Caco-2 (cell line): Measurements from ENCODE around the gene SH3TC2. TPM values are rescaled to one million over a fixed set of nuclear protein-coding genes. Genes with fewer than 3 reads are reported as not detected.

Source experiments
- BruUV-seq: library from RNA; stranded (reverse); fragments of 400-500 nt; replicated peaks from 2 replicates; lab custom pipeline; 2021; lab: Mats Ljungman, UMichigan
- CTCF ChIA-PET: fragments of 300-600 bp; sonication (Branson Sonifier 250); formaldehyde crosslinking; loops from one replicate; lab custom pipeline; 2022; ENCODE audit warnings: antibody characterized with exemption; lab: Charles Lee
- POLR2A ChIA-PET: fragments of 300-600 bp; sonication (Branson Sonifier 250); formaldehyde crosslinking; loops from one replicate; lab custom pipeline; 2022; ENCODE audit warnings: antibody characterized with exemption; lab: Charles Lee
- DNase-seq, 2 experiments: peaks; one replicate each; pipeline versions ENCODE4 v3.0.0 to v3.0.0-alpha.2; 2020 to 2022
- H3K27me3 ChIP-seq: replicated peaks from 2 replicates; pipeline ENCODE4 v1.6.0; 2011; ENCODE audit warnings: low read length; ENCODE audit not compliant: control insufficient read depth, insufficient read depth
- H3K36me3 ChIP-seq: 2 replicates; pipeline ENCODE4 v1.5.1; 2011; ENCODE audit warnings: low read length; ENCODE audit not compliant: control insufficient read depth, insufficient read depth
- H3K4me1 ChIP-seq: fragments of 250-450 bp; sonication (Bioruptor Pico); 2 replicates; pipeline ENCODE4 v1.5.1; 2020; ENCODE audit warnings: mild to moderate bottlenecking
- H3K4me3 ChIP-seq: 2 replicates; pipeline ENCODE4 v1.5.1; 2011; ENCODE audit warnings: low read depth, mild to moderate bottlenecking, control low read depth, low read length
- H3K9me3 ChIP-seq: fragments of 250-450 bp; sonication (Bioruptor Pico); 2 replicates; pipeline ENCODE4 v1.5.1; 2020; ENCODE audit warnings: mild to moderate bottlenecking, moderate library complexity
- H3K27ac Mint-ChIP-seq: one replicate; pipeline ENCODE4 v1.8.0; 2022; ENCODE audit warnings: mixed read lengths; ENCODE audit not compliant: unreplicated experiment
- H3K27me3 Mint-ChIP-seq: one replicate; pipeline ENCODE4 v1.8.0; 2022; ENCODE audit warnings: mixed read lengths; ENCODE audit not compliant: insufficient read depth, unreplicated experiment
- H3K36me3 Mint-ChIP-seq: one replicate; pipeline ENCODE4 v1.8.0; 2022; ENCODE audit warnings: mild to moderate bottlenecking, mixed read lengths; ENCODE audit not compliant: insufficient read depth, unreplicated experiment
- H3K4me1 Mint-ChIP-seq: one replicate; pipeline ENCODE4 v1.8.0; 2022; ENCODE audit warnings: low read depth, mixed read lengths; ENCODE audit not compliant: unreplicated experiment
- H3K4me3 Mint-ChIP-seq: one replicate; pipeline ENCODE4 v1.8.0; 2022; ENCODE audit warnings: mild to moderate bottlenecking, moderate library complexity, mixed read lengths; ENCODE audit not compliant: unreplicated experiment
- H3K9me3 Mint-ChIP-seq: one replicate; pipeline ENCODE4 v1.8.0; 2022; ENCODE audit warnings: mixed read lengths; ENCODE audit not compliant: unreplicated experiment
- CTCF ChIP-seq, 2 experiments: fragments of 200-600 bp in 1 of 2; IDR thresholded peaks; 1 replicate in 1 of 2; 2 replicates in 1 of 2; pipeline versions ENCODE4 v1.5.1 to v1.8.0; 2011 to 2022; ENCODE audit warnings: antibody characterized with exemption in 1 of 2, control low read depth in 1 of 2, inconsistent platforms in 1 of 2, low read depth in 1 of 2, low read length in 1 of 2, mild to moderate bottlenecking in 1 of 2, moderate library complexity in 1 of 2; ENCODE audit not compliant: insufficient read depth in 1 of 2, severe bottlenecking in 1 of 2, unreplicated experiment in 1 of 2
- intact Hi-C: fragments of 100-400 bp; cut with micrococcal nuclease; formaldehyde crosslinking; loops from one replicate; pipeline ENCODE4 v1.10.0; 2022; ENCODE audit not compliant: unreplicated experiment
- total RNA-seq: library from RNA; stranded (reverse); gene quantifications from 2 replicates; pipeline ENCODE4 v1.2.3, GENCODE V29; 2022

The SH3TC2 gene
- total RNA-seq, 1 experiment from 2014 or later = 5.8 TPM

GRCh38 chr5:148966938-148967337 lies 95.9 kb downstream of the SH3TC2 start:
- no peak overlapping the region for H3K4me3 ChIP-seq
- no peaks in the 10 kb centered on the region for H3K36me3 ChIP-seq
- Mint-ChIP-seq H3K27ac (no peak overlapping the region), H3K4me3 (no peak overlapping the region), H3K27me3 (peaks cover 5% of the 10 kb centered on the region), H3K36me3 (no peaks in the 10 kb centered on the region), H3K4me1 (no peaks in the 10 kb centered on the region), H3K9me3 (no peaks in the 10 kb centered on the region)
- BruUV-seq = no TSS peak
- no peaks in the 10 kb centered on the region for H3K9me3 ChIP-seq
- H3K4me1 ChIP-seq = no peaks in the 10 kb centered on the region
- ChIA-PET CTCF (interaction anchor here (1.0 kb wide), 1 partner anchor 142 kb away, joined by 3 read pairs; no protein-coding TSS in a partner anchor), POLR2A (no interaction called here)
- intact Hi-C loops = no loop called here
- no peak for DNase-seq
- H3K27me3 ChIP-seq = no peaks in the 10 kb centered on the region
- TF ChIP-seq CTCF (IDR thresholded peaks at IDR 0.05; ENCODE audit: insufficient read depth in 1 of 2, low read depth in 1 of 2, low read length in 1 of 2, severe bottlenecking in 1 of 2, unreplicated experiment in 1 of 2) = no peak

- intact Hi-C loops = no loop called here
- Histone ChIP-seq H3K4me1 (no peaks in the 10 kb centered on the region), H3K4me3 (no peak overlapping the region), H3K27me3 (no peaks in the 10 kb centered on the region), H3K36me3 (no peaks in the 10 kb centered on the region), H3K9me3 (no peaks in the 10 kb centered on the region)
- no TSS peak for BruUV-seq
- POLR2A ChIA-PET = no interaction called here
- H3K4me3 Mint-ChIP-seq = no peak overlapping the region
- no peak overlapping the region for H3K27ac Mint-ChIP-seq
- TF ChIP-seq CTCF (IDR thresholded peaks at IDR 0.05; ENCODE audit: insufficient read depth in 1 of 2, low read depth in 1 of 2, low read length in 1 of 2, severe bottlenecking in 1 of 2, unreplicated experiment in 1 of 2) = no peak
- H3K27me3 Mint-ChIP-seq = peaks cover 4% of the 10 kb centered on the region
- H3K9me3 Mint-ChIP-seq = no peaks in the 10 kb centered on the region
- H3K4me1 Mint-ChIP-seq = no peaks in the 10 kb centered on the region
- no peak for DNase-seq
- CTCF ChIA-PET = interaction anchor here (0.8 to 1.0 kb wide), 2 partner anchors 9 to 142 kb away, joined by 3 to 4 read pairs; no protein-coding TSS in a partner anchor
- H3K36me3 Mint-ChIP-seq = no peaks in the 10 kb centered on the region
These were observed 96.5 kb downstream of the SH3TC2 start for GRCh38 chr5:148966348-148966747.

GRCh38 chr5:148965511-148966265 lies 97.2 kb downstream of the SH3TC2 start:
- H3K4me1 ChIP-seq = no peaks in the 10 kb centered on the region
- intact Hi-C loops = no loop called here
- Mint-ChIP-seq H3K27me3 (peaks cover 4% of the 10 kb centered on the region), H3K4me3 (no peak overlapping the region), H3K4me1 (no peaks in the 10 kb centered on the region), H3K27ac (no peak overlapping the region), H3K36me3 (no peaks in the 10 kb centered on the region), H3K9me3 (no peaks in the 10 kb centered on the region)
- DNase-seq = no peak
- TF ChIP-seq CTCF (IDR thresholded peaks at IDR 0.05; ENCODE audit: insufficient read depth in 1 of 2, low read depth in 1 of 2, low read length in 1 of 2, severe bottlenecking in 1 of 2, unreplicated experiment in 1 of 2) = no peak
- no TSS peak for BruUV-seq
- ChIA-PET CTCF (interaction anchor here (0.8 kb wide), 1 partner anchor 8 kb away, joined by 4 read pairs; no protein-coding TSS in a partner anchor), POLR2A (no interaction called here)
- H3K4me3 ChIP-seq = no peak overlapping the region
- no peaks in the 10 kb centered on the region for H3K9me3 ChIP-seq
- H3K27me3 ChIP-seq = no peaks in the 10 kb centered on the region
- no peaks in the 10 kb centered on the region for H3K36me3 ChIP-seq
